NCI-H460 (cell line): ENCODE measurements around the gene ADPRHL1. TPM values are rescaled to one million over a fixed set of nuclear protein-coding genes. Genes with fewer than 3 reads are reported as not detected.
"Not testable (repeated sequence)": the region's sequence is repeated elsewhere in the genome, so short reads cannot be mapped to it uniquely, and the experiment has no call there.

Experiments used
- DNase-seq: peaks from one replicate; pipeline ENCODE4 v3.0.0-alpha.2; 2016; ENCODE audit warnings: low read depth; ENCODE audit errors: extremely low read depth
- total RNA-seq: library from RNA; depleted of rRNA; stranded (reverse); fragments of >200 nt; shearing (Covaris generic); gene quantifications from 2 replicates; pipeline ENCODE4 v1.2.3, GENCODE V29; 2014

The ADPRHL1 gene
- total RNA-seq, 1 experiment from 2014 or later: 7.6 TPM

GRCh38 chr13:113483081-113483480 lies 29.8 kb upstream of the ADPRHL1 start:
- DNase-seq: no peak

- no peak for DNase-seq
Measured at GRCh38 chr13:113479179-113479578, 25.9 kb upstream of the ADPRHL1 start.

GRCh38 chr13:113477724-113478123 lies 24.4 kb upstream of the ADPRHL1 start:
- no peak for DNase-seq

GRCh38 chr13:113476811-113477210 lies 23.5 kb upstream of the ADPRHL1 start:
- DNase-seq: no peak

GRCh38 chr13:113475911-113476310 lies 22.6 kb upstream of the ADPRHL1 start:
- DNase-seq: no peak

- DNase-seq: no peak
Measured at GRCh38 chr13:113475280-113475679, 22.0 kb upstream of the ADPRHL1 start.

GRCh38 chr13:113474179-113474578 lies 20.9 kb upstream of the ADPRHL1 start:
- DNase-seq: no peak

GRCh38 chr13:113472355-113473025 lies 19.2 kb upstream of the ADPRHL1 start:
- no peak for DNase-seq

GRCh38 chr13:113471844-113472243 lies 18.6 kb upstream of the ADPRHL1 start:
- no peak for DNase-seq

GRCh38 chr13:113470635-113471163 lies 17.4 kb upstream of the ADPRHL1 start:
- not testable (repeated sequence) for DNase-seq

- DNase-seq: no peak
Measured at GRCh38 chr13:113470073-113470472, 16.8 kb upstream of the ADPRHL1 start.

- no peak for DNase-seq
Measured at GRCh38 chr13:113469582-113469981, 16.3 kb upstream of the ADPRHL1 start.

GRCh38 chr13:113468472-113469201 lies 15.3 kb upstream of the ADPRHL1 start:
- no peak for DNase-seq

- DNase-seq: no peak
Measured at GRCh38 chr13:113468029-113468428, 14.7 kb upstream of the ADPRHL1 start.

GRCh38 chr13:113466383-113466782 lies 13.1 kb upstream of the ADPRHL1 start:
- DNase-seq: no peak

- no peak for DNase-seq
Measured at GRCh38 chr13:113465300-113465699, 12.0 kb upstream of the ADPRHL1 start.

GRCh38 chr13:113464476-113464875 lies 11.2 kb upstream of the ADPRHL1 start:
- DNase-seq: no peak

- no peak for DNase-seq
Measured at GRCh38 chr13:113461022-113461751, 7.9 kb upstream of the ADPRHL1 start.

GRCh38 chr13:113460599-113460998 lies 7.3 kb upstream of the ADPRHL1 start:
- DNase-seq: no peak

GRCh38 chr13:113460064-113460555 lies 6.8 kb upstream of the ADPRHL1 start:
- no peak for DNase-seq
